Nephron (organoid): Measurements from ENCODE around the gene SORT1.

Experiments used
- H3K27ac Mint-ChIP-seq, 3 experiments: 2 replicates each; pipeline ENCODE4 v1.8.0; 2020; ENCODE audit warnings: mixed read lengths in 3 of 3, mild to moderate bottlenecking in 2 of 3, moderate library complexity in 1 of 3
- H3K27me3 Mint-ChIP-seq: 2 replicates; pipeline ENCODE4 v1.8.0; 2021; ENCODE audit warnings: low read depth, mild to moderate bottlenecking, moderate library complexity, mixed read lengths
- H3K36me3 Mint-ChIP-seq: 2 replicates; pipeline ENCODE4 v1.8.0; 2020; ENCODE audit warnings: low read depth, mixed read lengths
- H3K4me1 Mint-ChIP-seq: 2 replicates; pipeline ENCODE4 v1.8.0; 2020; ENCODE audit warnings: mixed read lengths
- H3K4me3 Mint-ChIP-seq, 3 experiments: 2 replicates each; pipeline ENCODE4 v1.8.0; 2020; ENCODE audit warnings: mild to moderate bottlenecking in 3 of 3, mixed read lengths in 3 of 3, moderate library complexity in 2 of 3
- H3K9me3 Mint-ChIP-seq: 2 replicates; pipeline ENCODE4 v1.8.0; 2020; ENCODE audit warnings: mixed read lengths
- TF ChIP-seq, protein P1 (sequence below), 3 experiments: fragments of 200-600 bp; sonication (generic); IDR thresholded peaks; one replicate each; pipeline ENCODE4 v1.5.0; 2021; ENCODE audit warnings: antibody characterized with exemption in 3 of 3; ENCODE audit not compliant: unreplicated experiment in 3 of 3

SORT1 gene

DNA sequence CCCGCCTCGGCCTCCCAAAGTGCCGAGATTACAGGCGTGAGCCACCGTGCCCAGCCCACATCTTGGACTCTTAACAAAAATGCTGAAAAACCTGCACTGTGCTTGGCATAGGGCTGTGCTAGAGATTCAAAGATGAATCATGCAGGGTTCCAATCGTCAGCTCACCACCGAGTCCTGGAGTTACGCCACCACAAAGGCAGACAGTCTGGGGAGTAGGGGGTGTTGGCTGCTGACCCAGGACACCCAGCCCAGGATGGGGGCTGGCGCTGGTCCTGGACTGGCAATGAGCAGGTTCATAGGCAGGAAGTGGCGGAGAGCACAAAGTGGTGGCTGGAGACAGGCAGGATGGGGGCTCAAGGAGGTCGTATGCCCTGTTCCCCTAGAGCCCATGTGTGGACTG is 130.8 kb downstream of the SORT1 start:
- H3K36me3 Mint-ChIP-seq, result peaks cover 25% of the 10 kb centered on the region
- H3K27ac Mint-ChIP-seq, result no peak overlapping the region
- peaks cover 4% of the 10 kb centered on the region for H3K27me3 Mint-ChIP-seq
- H3K4me1 Mint-ChIP-seq, result peaks cover 6% of the 10 kb centered on the region
- H3K9me3 Mint-ChIP-seq, result no peaks in the 10 kb centered on the region
- H3K4me3 Mint-ChIP-seq, result no peak overlapping the region
- TF ChIP-seq, protein P1, sequence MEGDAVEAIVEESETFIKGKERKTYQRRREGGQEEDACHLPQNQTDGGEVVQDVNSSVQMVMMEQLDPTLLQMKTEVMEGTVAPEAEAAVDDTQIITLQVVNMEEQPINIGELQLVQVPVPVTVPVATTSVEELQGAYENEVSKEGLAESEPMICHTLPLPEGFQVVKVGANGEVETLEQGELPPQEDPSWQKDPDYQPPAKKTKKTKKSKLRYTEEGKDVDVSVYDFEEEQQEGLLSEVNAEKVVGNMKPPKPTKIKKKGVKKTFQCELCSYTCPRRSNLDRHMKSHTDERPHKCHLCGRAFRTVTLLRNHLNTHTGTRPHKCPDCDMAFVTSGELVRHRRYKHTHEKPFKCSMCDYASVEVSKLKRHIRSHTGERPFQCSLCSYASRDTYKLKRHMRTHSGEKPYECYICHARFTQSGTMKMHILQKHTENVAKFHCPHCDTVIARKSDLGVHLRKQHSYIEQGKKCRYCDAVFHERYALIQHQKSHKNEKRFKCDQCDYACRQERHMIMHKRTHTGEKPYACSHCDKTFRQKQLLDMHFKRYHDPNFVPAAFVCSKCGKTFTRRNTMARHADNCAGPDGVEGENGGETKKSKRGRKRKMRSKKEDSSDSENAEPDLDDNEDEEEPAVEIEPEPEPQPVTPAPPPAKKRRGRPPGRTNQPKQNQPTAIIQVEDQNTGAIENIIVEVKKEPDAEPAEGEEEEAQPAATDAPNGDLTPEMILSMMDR (IDR thresholded peaks at IDR 0.05; ENCODE audit: unreplicated experiment in 3 of 3), result no peak

DNA sequence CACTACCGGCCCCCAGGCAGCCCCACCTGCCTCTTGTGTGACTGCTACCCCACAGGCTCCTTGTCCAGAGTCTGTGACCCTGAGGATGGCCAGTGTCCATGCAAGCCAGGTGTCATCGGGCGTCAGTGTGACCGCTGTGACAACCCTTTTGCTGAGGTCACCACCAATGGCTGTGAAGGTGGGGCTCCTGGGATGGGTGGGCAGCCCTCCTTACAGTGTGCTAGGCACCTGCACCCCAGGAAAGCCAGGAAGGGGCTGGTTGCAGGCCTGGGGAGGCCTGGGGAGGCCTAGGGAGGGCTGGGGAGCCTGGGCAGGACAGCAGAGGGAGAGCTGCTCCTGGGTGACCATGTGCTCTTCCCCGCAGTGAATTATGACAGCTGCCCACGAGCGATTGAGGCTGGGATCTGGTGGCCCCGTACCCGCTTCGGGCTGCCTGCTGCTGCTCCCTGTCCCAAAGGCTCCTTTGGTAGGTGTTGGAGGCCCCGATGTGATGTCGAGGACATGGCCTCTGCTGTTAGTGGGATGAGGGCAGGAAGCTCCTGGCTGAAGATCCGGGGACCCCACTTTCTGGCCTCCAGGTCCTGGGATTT is 131.9 kb downstream of the SORT1 start:
- no peak overlapping the region for H3K27ac Mint-ChIP-seq
- no peaks in the 10 kb centered on the region for H3K4me1 Mint-ChIP-seq

DNA sequence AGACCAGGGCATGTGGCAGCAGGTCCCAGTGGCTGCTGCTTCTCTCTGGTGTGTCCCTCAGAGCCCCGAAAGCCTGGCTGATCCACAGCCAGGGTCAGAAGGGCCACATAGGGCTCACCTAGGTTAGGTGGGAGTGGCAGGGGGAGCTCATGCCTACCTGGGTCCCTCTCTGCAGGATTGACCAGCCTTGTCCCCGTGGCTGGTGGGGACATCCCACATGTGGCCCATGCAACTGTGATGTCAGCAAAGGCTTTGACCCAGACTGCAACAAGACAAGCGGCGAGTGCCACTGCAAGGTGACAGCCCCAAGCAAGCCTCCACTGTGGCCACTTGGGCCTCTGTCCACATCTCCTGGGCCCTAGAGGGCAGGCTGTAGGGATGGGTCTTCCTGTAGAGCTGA is 132.7 kb downstream of the SORT1 start:
- Mint-ChIP-seq H3K4me3 (no peak overlapping the region), H3K9me3 (no peaks in the 10 kb centered on the region), H3K27me3 (no peaks in the 10 kb centered on the region), H3K27ac (no peak overlapping the region), H3K36me3 (peaks cover 15% of the 10 kb centered on the region), H3K4me1 (no peaks in the 10 kb centered on the region)
- TF ChIP-seq, protein P1 (IDR thresholded peaks at IDR 0.05; ENCODE audit: unreplicated experiment in 3 of 3), result no peak

More for the DNA sequence above, 131.9 kb downstream of the SORT1 start:
- TF ChIP-seq, protein P1 (IDR thresholded peaks at IDR 0.05; ENCODE audit: unreplicated experiment in 3 of 3), result no peak
- H3K27me3 Mint-ChIP-seq, result peaks cover 2% of the 10 kb centered on the region
- no peaks in the 10 kb centered on the region for H3K9me3 Mint-ChIP-seq
- H3K4me3 Mint-ChIP-seq, result no peak overlapping the region
- H3K36me3 Mint-ChIP-seq, result peaks cover 21% of the 10 kb centered on the region

DNA sequence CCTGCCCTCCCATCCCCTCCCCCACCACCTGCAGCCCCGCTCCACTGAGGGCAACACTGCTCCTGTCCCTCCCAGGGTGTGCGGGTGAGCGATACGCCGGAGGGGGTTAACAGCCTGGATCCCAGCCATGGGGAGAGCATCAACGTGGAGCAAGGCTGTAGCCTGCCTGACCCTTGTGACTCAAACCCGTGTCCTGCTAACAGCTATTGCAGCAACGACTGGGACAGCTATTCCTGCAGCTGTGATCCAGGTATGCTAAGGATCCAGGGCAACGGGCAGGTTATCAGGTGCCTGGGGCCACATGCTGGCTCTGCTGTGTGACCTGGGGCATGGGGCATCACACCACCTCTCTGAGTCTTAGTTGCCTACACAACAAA is 133.4 kb downstream of the SORT1 start:
- Mint-ChIP-seq H3K36me3 (peaks cover 11% of the 10 kb centered on the region), H3K4me3 (no peak overlapping the region), H3K27me3 (no peaks in the 10 kb centered on the region), H3K27ac (no peak overlapping the region), H3K4me1 (no peaks in the 10 kb centered on the region), H3K9me3 (no peaks in the 10 kb centered on the region)
- TF ChIP-seq, protein P1 (IDR thresholded peaks at IDR 0.05; ENCODE audit: unreplicated experiment in 3 of 3), result no peak

DNA sequence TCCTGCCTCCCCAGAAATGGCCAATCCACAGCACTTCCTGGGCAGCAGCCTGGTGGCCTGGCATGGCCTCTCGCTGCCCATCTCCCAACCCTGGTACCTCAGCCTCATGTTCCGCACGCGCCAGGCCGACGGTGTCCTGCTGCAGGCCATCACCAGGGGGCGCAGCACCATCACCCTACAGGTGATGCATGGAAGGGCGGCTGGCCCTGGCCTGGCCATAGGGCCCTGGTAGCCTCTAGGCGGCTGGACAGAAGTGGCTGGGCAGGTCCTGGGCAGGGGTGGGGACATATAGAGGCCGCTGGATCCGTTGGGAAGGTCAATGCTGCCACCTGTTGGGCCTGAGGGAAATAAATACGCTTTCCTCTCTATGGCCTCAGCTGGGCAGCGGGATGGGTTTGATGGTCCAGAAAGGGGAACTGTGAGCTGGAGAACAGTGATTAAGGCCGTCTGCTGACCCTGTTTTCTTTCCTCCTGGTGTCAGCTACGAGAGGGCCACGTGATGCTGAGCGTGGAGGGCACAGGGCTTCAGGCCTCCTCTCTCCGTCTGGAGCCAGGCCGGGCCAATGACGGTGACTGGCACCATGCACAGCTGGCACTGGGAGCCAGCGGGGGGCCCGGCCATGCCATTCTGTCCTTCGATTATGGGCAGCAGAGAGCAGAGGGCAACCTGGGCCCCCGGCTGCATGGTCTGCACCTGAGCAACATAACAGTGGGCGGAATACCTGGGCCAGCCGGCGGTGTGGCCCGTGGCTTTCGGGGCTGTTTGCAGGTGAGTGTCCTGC is 133.9 kb downstream of the SORT1 start:
- no peaks in the 10 kb centered on the region for H3K9me3 Mint-ChIP-seq
- H3K4me1 Mint-ChIP-seq, result no peaks in the 10 kb centered on the region
- H3K27me3 Mint-ChIP-seq, result no peaks in the 10 kb centered on the region
- peaks cover 11% of the 10 kb centered on the region for H3K36me3 Mint-ChIP-seq
- peak overlapping the region in 2 of 3 experiments; percentile 24 to 42 for H3K27ac Mint-ChIP-seq
- no peak overlapping the region for H3K4me3 Mint-ChIP-seq
- TF ChIP-seq, protein P1 (IDR thresholded peaks at IDR 0.05; ENCODE audit: unreplicated experiment in 3 of 3), result peak; percentile 90 to 97 (median 96)

DNA sequence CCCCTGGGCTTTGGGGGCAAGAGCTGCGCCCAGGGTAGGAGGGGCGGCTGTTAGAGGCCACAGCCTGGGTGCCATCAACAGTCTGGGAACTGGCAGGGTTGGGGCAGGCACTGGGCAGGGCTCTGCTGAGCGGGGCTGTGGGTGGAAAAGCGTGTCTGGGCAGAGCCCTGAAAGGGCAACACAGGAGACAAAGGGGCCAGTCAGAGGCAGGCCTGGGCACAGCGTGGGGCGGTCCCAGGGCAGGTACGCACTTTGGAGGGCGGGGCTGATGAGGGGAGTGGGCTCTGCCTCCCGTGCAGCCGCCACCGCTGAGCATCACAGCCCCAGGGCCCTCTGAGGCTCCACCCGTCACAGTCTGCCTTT is 134.5 kb downstream of the SORT1 start:
- Mint-ChIP-seq H3K27ac (peak overlapping the region in 1 of 3 experiments; percentile 42), H3K27me3 (no peaks in the 10 kb centered on the region), H3K36me3 (peaks cover 11% of the 10 kb centered on the region), H3K4me3 (no peak overlapping the region), H3K9me3 (no peaks in the 10 kb centered on the region), H3K4me1 (no peaks in the 10 kb centered on the region)
- TF ChIP-seq, protein P1 (IDR thresholded peaks at IDR 0.05; ENCODE audit: unreplicated experiment in 3 of 3), result no peak
